ELR (cell line): ENCODE measurements around the gene GOLGA3.
A peak's percentile ranks its signal among the peaks of the same experiment; 100 is the strongest.
"Not testable (repeated sequence)": the region's sequence is repeated elsewhere in the genome, so short reads cannot be mapped to it uniquely, and the experiment has no call there.

Source experiments
- DNase-seq: peaks from one replicate; pipeline ENCODE4 v3.0.0-alpha.2; 2015; ENCODE audit warnings: low read depth

Gene GOLGA3

GRCh38 chr12:132847363-132848356 lies 19.0 kb upstream of the GOLGA3 start:
- DNase-seq = no peak

GRCh38 chr12:132844681-132845080 lies 16.0 kb upstream of the GOLGA3 start:
- not testable (repeated sequence) for DNase-seq

- no peak for DNase-seq
Measured at GRCh38 chr12:132842449-132843045, 13.9 kb upstream of the GOLGA3 start.

DNA sequence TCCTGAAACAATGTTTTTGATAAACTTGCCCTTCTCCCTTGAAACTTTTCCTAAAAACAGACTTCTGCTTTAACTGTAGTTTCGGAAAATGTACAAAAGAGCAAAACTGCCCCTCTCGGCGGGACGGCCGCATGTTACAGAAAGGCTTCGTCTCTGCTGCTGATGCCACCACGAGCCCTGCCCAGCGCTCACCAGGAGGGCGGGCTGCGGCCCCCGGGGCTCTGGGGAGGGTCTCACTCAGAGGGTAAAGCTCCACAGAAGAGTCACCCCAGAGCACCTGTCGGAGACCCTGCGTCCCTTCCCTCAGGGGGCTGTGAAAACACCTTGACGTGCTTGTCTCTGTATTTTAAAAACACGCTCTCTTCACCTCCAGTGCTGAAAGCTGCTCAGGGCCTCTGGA lies 12.5 kb upstream of the GOLGA3 start:
- no peak for DNase-seq

GRCh38 chr12:132840536-132840935 lies 11.9 kb upstream of the GOLGA3 start:
- no peak for DNase-seq

- no peak for DNase-seq
Measured at GRCh38 chr12:132839558-132840235, 11.0 kb upstream of the GOLGA3 start.

GRCh38 chr12:132838410-132839080 lies 9.9 kb upstream of the GOLGA3 start:
- DNase-seq = no peak

GRCh38 chr12:132837693-132838409 lies 9.2 kb upstream of the GOLGA3 start:
- DNase-seq = no peak

DNA sequence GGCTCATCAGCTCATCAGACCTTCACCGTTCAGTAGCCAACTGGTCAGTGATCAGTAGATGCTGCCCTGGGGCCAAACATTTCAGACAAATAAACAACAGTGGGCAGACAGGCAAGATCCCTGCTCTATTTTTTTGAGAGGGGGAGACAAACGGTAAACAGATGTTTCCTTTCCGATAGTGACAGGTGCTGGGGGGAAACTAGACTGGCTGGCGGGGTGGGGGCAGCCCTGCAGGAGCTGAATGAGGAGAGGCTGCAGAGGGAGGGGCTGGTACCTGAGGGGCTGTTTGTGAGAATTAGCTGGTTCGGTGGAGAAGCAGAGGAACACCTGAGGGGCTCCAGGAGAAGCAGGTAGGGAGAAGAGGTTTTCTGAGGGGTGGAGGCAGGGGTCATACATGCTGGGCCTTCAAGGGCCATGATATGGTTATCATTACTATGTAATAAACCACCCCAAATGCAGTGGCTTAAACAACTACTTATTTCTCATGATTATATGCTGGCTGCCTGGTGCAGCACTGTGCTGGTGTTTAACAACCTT lies 8.2 kb upstream of the GOLGA3 start:
- no peak for DNase-seq

DNA sequence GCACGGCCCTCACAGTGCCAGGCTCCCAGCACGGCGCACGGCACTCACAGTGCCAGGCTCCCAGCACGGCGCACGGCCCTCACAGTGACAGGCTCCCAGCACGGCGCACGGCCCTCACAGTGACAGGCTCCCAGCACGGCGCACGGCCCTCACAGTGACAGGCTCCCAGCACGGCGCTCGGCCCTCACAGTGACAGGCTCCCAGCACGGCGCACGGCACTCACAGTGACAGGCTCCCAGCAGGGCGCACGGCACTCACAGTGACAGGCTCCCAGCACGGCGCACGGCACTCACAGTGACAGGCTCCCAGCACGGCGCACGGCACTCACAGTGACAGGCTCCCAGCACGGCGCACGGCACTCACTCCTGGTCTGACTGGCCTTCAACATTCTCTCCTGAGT lies 7.6 kb upstream of the GOLGA3 start:
- not testable (repeated sequence) for DNase-seq

DNA sequence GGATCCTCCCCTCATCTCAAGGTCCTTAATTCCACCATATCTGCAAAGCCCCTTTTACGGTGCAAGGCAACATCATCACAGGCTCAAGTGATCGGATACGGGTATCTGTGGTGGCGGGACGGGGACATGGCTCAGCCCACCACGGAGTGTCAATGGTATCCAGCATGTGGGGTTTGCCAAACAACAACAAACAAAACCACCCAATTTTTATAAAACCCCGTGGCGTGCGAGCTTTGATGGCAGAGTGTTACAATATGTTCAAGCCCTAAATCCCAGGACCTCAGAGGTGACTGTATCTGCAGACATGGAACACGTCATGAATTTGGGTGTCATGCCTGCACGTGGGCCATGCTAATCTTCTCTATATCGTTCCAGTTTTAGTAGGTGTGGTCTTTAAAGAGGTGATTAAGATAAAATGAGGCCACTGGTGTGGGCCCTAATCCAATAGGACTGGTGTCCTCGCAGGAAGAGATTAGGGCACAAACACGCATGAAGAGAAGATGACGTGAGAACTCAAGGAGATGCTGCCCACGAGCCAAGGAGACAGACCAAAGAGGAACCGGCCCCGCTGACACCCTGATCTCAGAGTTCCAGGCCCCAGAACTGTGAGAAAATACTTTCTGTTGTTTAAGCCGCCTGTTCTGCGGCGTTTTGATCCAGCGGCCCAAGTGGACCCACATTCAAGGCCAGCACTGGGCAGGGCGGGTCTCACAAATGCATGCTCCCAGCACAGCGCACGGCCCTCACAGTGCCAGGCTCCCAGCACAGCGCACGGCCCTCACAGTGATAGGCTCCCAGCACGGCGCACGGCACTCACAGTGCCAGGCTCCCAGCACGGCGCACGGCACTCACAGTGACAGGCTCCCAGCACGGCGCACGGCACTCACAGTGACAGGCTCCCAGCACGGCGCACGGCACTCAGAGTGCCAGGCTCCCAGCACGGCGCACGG lies 6.7 kb upstream of the GOLGA3 start:
- no peak for DNase-seq

DNA sequence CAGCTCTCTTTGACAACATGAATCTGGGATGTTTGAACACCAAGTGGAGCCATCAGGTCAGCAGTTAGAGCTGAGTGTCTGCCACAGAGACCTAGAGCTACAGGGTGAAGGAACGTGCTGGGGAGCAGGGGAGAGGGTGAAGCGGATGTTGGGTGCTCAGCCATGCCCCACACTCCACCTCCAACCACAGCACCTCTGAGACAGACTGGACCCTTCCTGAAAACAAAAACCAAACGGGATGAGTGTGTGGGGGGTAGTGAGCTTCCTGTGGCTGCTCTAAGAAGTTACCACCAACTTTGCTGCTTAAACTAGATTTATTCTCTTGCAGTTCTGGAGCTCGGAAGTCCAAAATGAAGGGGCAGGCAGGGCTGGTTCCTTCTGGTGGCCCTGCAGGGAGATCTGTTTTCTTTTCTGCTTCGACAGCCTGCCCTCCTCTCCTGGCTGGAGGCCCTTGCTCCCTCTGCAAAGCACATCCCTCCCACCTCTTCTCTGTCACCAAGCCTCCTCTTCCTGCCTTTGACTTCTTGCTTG lies 5.6 kb upstream of the GOLGA3 start:
- DNase-seq = no peak

- DNase-seq = no peak
Measured at GRCh38 chr12:132833341-132833740, 4.7 kb upstream of the GOLGA3 start.

GRCh38 chr12:132831771-132832170 lies 3.1 kb upstream of the GOLGA3 start:
- DNase-seq = no peak

DNA sequence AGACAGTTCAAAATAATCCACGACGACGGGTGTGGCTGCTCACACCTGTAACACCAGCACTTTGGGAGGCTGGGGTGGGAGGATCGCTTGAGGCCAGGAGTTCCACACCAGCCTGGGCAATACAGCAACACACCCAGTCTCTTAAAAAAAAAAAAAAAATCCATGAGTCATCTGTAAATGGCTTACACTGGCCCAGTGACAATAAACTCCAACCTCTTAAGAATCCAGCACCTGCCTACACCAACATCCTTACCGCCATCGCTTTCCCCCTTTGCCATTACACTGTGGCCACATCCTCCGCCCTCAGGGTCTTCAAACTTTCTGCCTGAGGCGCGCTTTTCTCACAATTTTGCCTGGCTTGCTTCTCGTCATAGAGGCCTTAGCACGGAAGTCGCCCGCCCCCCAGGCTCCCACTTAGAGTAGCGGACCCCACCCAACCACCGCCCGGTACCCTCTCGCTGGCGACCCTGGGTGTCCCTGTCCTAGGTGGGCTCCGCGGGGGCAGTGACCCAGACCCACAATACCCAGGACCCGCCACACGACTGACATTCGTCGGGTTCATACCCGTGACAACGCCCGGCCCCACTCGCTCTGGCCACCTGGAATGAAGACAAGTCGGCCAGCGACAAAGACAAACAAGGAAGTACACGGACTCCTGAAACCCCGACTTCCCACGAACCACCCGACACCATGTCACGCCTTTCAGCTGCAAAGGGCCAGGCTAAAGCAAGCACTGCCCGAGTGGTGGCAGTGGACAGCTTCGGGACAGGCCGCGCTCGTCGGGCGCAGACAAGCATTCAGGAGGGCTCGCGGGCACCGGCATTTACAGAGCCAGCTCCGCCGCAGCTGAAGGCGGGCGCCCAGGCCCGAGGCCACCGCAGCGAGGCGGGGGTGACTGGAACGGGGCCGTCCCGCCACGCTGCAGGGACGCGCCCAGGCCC lies 636 bp downstream of the GOLGA3 start:
- peak; percentile 75 for DNase-seq

DNA sequence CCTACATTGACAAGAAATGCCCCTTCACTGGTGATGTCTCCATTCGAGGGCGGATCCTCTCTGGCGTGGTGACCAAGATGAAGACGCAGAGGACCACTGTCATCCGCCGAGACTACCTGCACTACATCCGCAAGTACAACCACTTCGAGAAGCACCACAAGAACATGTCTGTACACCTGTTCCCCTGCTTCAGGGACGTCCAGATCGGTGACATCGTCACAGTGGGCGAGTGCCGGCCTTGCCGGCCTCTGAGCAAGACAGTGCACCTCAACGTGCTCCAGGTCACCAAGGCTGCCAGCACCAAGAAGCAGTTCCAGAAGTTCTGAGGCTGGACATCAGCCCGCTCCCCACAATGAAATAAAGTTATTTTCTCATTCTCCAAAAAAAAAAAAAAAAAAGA lies 2.8 kb downstream of the GOLGA3 start:
- no peak for DNase-seq

DNA sequence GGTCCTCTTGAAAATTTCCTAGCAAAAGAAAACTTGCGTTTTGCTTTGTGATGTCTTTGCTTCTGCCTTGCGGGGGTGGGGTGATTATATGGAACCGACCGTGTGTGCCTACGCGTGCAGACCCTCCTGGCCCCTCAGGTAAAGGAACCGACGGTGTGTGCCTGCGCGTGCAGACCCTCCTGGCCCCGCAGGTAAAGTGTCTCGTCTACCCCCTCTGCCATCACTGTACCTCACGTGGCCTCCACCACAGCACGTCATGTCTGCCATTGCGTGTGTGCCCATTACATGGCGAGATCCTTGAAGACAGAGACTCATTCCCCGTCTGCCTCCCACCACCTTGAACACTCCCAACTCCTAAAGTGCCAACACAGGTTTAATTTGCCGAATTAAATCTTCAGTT lies 3.6 kb downstream of the GOLGA3 start:
- no peak for DNase-seq

- DNase-seq = peak; percentile 47
Measured at GRCh38 chr12:132824053-132824452, 4.6 kb downstream of the GOLGA3 start.

DNA sequence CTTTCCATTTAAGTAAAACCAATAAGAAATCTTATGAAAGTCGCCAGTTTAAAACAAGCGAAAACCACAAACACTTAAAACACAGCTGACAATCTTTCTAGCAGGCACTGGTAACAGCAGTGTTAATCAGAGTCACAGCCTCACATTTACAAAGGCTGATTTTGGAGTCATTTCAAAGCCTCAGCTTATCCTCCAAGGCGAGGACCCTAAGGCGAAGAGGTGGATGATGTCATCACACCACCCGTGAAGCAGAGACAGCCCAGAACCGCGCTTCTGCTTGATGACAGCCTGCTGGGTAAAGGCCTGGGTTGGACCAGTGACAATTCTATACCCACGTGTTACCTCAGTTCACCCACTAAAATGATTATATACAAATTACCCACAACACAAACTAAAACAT lies 10.1 kb downstream of the GOLGA3 start:
- DNase-seq = no peak
